Retina (tissue), 1 donor: Measurements from ENCODE around the gene EVA1C.
"Not testable (repeated sequence)": the region's sequence is repeated elsewhere in the genome, so short reads cannot be mapped to it uniquely, and the experiment has no call there.

ENCODE experiments used
- DNase-seq: peaks from one replicate; pipeline ENCODE4 v3.0.0-alpha.2; 2016

EVA1C gene

DNA sequence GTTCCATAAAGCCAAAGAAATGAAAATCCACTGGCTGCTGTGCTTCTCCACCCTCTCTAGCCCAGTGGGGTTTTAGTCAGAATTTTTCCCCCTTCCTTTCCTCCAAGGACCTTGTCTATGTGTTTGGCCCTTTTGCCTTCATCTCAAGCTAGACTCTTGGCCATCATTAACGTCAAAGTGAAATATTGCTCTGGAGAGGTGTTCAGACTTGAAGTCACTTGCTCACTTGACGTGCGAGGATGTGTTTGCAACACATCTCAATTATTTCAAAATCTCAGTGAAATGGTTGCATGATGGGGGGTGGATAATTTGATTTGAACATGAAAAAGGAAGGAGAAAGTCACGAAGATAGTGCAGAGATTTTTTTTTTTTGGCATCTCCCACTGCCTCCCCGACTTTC, 13.6 kb downstream of the EVA1C start:
- DNase-seq: no peak

GRCh38 chr21:32426592-32427051, 14.1 kb downstream of the EVA1C start:
- no peak for DNase-seq

DNA sequence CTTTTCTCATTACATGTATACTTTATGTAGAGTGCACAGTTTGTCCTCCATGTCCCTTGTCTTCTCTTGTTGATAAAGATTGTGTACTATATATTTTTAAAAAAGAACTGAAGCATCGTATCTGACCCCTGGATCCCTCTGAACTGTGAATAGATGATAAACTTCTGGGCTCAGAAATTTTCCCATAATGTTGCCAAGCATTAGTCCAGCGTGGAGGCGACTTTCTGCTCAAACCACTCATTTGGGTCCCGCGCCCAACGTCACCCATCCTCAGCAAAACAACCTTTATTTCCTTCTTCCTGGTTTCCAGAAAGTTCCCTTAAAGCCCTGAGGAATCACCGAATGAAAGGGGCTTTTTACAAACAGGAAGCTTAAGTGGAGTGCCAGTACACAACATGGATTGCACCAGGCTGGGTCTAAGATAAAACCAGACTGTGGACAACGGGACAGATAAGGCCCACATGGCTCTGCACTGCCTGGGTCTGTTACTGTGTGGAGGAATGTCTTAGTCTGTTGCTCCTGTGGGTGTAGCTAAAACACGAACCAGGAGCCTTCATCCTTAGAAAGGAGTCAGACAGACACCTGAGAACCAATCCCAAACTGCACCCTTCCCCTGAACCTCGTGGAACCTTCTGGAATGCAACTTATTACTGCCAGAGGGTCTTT, 15.6 kb downstream of the EVA1C start:
- no peak for DNase-seq

GRCh38 chr21:32432982-32433660, 20.6 kb downstream of the EVA1C start:
- DNase-seq: not testable (repeated sequence)

DNA sequence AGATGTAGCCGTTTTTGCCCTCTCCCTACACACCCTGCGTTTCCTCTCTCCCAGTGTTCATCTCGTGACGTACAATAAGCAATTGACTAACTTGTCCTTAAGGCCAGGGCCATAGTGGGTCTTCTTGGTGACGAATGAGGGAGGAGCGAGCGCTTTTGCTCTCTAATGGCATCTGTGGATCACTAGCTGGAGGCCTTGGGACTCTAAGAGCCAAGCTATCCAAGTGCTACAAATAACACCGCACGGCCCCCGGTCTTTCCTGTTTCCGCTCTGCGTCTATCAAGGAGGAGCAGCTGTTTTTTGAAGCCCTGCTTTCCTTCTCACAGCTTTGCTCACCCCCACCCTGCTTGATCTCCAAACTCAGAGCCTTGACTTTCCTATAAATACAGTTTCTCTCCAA, 25.2 kb downstream of the EVA1C start:
- DNase-seq: no peak

DNA sequence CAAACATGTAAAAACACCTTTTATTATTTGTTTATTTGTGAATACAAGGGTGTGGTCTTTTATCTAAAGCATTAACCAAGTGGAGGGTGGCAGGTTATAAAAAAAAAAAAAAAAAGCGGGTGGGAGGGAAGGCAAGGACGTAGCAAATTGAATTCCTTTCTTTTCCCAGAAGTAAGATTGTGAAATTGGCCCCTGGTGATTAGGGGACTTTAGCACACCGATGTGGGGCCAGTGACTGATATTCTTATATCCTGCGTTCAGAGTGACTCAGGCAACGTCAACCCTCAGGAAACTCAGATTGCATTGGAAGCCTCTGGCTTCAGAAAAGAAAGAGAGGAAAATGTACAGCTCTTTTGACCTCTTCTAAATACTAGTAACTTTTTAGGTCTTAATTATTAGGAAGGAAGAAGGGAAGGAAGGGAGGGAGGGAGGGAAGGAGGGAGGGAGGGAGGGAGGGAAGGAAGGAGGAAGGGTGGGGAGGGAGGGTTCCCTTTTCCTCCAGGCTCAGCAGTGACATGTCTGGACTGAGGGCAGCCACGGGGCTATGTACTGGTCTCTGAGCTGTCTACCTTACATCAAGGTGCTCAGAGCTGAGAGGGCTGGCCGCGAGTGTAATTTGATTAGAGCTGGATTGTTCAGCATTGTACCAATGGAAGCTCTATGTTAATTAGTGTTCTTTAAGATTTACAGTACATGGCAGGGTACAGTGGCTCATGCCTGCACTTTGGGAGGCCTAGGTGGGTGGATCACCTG, 30.2 kb downstream of the EVA1C start:
- DNase-seq: no peak

GRCh38 chr21:32445101-32445500, 32.6 kb downstream of the EVA1C start:
- DNase-seq: no peak

DNA sequence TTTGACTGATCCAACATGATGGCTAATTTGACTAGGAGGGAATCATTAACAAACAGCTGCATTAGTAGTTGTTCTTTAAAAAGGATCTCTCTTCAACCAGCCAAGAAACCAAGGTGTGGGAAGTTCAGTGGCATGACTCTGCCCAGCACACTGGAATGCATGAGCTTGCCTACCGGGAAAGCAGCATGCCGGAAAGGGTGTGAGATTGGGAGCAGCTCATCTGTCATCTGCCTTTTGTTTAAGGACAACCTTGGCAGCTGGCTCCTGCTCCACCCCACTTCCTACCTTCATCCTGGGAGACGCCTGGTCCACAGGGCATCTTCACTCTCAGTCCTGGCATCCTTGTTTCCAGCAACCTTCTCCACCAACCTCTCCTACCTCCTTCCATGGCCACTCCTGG, 33.9 kb downstream of the EVA1C start:
- DNase-seq: not testable (repeated sequence)

- no peak for DNase-seq
These were observed 34.7 kb downstream of the EVA1C start for GRCh38 chr21:32447224-32447623.

DNA sequence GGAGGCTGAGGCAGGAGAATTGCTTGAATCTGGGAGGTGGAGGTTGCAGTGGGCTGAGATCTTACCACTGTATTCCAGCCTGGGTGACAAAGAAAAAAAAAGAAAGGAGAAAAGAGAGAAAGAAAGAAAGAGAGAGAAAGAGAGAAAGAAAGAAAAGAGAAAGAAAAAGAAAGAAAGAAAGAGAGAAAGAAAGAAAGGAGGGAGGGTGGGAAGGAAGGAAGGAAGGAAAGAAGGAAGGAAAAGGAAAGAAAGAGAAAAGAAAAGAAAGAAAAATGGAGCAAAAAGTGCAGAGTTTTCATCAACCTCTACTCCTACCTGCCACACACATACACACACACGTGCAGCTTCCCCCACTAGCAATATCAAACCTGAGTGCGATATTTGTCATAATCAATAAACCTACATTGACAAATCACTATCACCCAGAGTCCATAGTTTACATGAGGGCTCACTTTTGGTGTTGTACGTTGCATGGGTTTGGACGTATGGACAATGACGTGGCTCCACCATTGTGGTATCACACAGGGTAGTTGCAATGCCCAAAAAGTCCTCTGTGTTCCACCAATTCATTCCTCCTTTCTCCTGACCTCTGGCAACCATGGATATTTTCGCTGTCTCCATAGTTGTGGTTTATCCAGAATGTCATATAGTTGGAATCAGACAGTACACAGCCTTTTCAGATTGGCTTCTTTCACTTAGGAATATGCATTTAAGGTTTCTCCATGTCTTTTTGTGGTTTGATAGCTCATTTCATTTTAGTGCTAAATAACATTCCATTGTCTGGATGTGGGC, 36.5 kb downstream of the EVA1C start:
- no peak for DNase-seq

DNA sequence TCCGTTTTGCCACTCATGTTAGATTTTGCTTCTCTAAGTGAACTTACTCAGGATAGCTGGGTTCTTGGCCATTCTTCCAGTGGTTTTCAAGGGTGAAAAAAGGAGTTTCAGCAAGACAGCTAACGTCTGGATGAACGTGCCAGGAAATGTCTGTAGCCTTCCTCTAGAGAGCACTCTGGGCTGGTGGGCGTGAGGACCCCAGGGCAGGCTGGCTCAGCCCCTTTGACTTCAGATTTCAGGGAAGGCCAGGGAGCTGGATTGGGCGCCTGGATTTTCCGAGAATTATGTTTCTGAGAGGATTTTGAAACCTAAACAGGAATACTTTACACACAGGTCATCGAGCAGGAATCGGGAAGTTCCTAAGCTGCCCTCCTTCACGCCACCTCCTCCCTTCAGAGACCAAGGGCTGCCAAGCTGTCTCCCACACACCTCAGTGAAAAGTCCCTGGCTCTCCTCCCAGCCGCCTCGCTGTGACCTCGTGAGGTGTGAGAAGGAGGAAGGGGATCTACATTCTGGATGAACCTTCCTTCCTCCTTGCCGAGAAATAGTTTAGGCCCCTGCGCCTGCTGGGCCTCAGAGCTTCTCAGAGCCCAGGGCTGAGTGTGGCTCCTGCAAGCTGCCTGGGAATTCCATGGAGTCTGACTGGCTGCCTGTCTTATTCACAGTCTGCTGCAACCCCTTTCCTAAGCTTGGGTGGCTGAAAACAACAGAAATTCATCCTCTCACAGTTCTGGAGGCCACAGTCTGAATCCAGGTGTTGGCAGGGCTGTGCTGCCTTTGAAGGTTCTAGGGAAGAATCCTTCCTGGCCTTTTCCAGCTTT, 38.6 kb downstream of the EVA1C start:
- DNase-seq: not testable (repeated sequence)

DNA sequence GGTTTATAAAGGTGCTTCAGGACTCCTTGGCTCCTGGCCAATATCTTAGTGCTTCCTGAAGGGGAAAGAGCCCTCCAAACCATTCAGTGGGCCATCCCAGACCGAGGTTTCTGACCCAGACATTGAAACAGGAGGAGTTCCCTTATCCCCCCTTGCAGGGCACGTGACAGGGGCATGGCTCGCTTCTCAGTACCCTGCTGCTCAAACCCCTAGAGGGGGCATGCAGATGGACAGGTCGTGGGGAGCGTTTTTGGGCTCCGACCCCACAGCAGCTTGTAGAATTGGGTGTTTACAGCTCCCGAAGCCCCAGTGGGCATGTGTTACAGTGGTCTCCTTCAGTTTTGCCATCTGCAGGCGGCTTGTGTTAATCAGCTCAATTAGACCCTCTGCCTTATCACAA, 39.7 kb downstream of the EVA1C start:
- DNase-seq: not testable (repeated sequence)

GRCh38 chr21:32452641-32453040, 40.1 kb downstream of the EVA1C start:
- no peak for DNase-seq

GRCh38 chr21:32455548-32455947, 43.0 kb downstream of the EVA1C start:
- DNase-seq: no peak

DNA sequence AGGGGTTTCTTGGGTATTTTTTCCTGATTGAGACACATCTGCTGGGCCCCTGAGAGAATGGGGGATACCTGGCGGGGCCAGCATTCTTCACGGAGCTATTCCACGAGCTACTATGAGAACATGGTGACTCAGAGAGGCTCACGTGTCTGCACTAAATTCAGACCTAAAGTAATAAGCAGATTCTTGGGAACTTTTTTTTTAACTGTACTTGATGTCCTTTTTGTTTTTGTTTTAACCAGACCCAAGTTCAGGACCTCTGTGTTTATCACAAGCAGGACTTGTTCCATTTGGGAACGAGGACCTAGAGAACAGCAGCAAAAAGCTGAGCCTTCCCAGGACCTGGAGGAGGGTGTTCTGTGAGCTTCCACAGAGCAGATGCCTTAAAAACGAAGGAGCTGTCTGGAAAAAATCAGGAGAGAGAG, 44.0 kb downstream of the EVA1C start:
- DNase-seq: no peak

DNA sequence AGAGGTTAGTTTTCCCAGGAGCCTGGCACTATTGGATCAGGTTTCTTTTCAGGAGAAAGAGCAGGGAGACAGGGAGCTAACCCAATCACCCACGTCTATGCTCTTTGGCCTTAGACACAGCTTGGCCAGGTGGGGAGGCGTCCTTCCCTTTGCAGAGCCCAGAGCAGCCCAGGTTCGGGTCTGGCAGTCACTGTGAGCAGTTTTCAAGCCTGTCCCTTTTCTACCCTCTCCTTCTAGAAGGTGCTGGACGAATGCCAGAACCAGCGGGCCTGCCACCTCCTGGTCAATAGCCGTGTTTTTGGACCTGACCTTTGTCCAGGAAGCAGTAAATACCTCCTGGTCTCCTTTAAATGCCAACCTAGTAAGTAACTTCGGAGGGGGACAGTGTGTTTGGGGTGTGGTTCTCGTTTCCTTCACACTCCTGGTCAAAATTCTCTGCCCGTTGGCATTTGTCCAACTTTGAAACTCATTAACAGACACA, 44.9 kb downstream of the EVA1C start:
- DNase-seq: no peak

DNA sequence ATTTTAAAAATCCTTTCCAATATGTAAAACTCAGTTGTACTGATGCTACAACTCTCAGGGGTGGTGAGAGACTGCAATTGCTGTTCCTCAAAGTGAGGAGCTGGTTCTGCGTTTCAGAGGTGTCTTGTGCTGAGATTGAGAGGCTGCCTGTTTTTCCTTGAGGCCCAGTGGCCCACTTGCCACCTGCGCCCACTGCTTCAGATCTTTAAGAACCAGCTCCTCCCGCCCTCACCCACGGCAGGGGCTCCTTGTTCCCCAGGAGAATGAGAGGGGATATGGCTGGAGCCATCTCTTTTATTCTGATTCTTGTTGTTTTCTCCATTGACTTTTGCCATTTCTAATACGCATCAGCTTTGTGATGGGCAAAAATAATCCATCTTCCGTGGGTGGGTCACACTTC, 45.5 kb downstream of the EVA1C start:
- no peak for DNase-seq

GRCh38 chr21:32459972-32460371, 47.5 kb downstream of the EVA1C start:
- no peak for DNase-seq

DNA sequence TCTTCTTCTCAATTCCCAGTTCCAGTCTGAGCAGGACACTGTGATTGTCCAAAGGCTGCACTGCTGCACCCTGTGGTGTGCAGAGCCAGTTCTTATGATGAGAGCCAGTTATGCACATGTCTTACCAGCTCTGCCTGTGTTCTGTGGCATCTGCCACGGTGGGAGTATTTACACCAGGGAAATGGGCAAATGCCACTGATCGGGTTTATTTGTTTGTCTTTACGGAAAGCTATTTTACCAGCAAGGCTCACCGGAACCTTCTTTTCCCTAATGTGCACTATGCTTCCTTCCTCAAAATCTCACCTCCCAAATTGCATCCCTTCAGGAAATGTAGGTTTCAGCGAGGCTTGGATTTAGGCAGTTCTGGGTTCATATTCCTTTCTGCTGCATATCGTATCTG, 49.0 kb downstream of the EVA1C start:
- no peak for DNase-seq

DNA sequence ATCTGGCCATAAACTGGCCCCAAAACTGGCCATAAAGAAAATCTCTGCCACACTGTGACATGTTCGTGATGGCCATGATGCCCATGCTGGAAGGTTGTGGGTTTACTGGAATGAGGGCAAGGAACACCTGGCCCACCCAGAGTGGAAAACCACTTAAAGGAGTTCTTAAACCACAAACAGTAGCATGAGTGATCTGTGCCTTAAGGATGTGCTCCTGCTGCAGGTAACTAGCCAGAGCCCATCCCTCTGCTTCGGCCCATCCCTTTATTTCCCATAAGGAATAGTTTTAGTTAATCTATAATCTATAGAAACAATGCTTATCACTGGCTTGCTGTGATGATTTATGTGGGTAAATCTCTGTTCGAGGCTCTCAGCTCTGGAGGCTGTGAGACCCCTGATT, 50.1 kb downstream of the EVA1C start:
- DNase-seq: not testable (repeated sequence)

DNA sequence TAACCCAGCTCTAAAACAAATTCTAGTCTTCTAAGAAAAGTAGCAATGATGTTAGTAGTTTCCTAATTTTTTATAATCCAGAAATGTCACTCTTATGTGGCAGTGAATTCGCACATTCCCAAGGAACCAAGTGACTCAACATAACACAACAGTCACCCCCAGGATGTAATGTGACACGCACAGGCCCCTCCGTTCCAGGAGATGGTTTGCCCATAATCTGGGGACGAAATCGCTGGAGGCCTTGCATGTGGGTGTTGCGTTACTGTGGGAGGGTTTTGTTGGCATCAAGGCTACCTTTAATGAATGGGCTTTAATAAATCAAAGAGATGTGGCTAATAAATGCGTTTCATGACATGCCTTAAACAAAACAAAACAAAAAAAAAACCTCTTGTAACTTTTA, 50.9 kb downstream of the EVA1C start:
- DNase-seq: no peak

- DNase-seq: no peak
These were observed 51.4 kb downstream of the EVA1C start for GRCh38 chr21:32463889-32464300.
